NCI-H1417 (cell line): ENCODE measurements around the gene SP8.
A peak's percentile ranks its signal among the peaks of the same experiment; 100 is the strongest.

ENCODE experiments used
- DNase-seq, 3 experiments: peaks; one replicate each; lab custom pipeline; 2025; lab: John Stamatoyannopoulos, UW

Gene SP8

GRCh38 chr7:20794676-20795075 lies 8.0 kb upstream of the SP8 start:
- DNase-seq = peak in 1 of 3 experiments; percentile 55

- DNase-seq = peak in 2 of 3 experiments; percentile 65 to 89
Measured at GRCh38 chr7:20793694-20794394, 7.2 kb upstream of the SP8 start.

- DNase-seq = peak in 2 of 3 experiments; percentile 76 to 92
Measured at GRCh38 chr7:20793248-20793647, 6.6 kb upstream of the SP8 start.

- peak in 2 of 3 experiments; percentile 31 to 74 for DNase-seq
Measured at GRCh38 chr7:20791538-20792434, 5.1 kb upstream of the SP8 start.

GRCh38 chr7:20790375-20790774 lies 3.7 kb upstream of the SP8 start:
- DNase-seq = peak in 2 of 3 experiments; percentile 58 to 86

- peak in 2 of 3 experiments; percentile 47 to 66 for DNase-seq
Measured at GRCh38 chr7:20788420-20788990, 1.8 kb upstream of the SP8 start.

- DNase-seq = peak; percentile 37 to 90 (median 76)
Measured at GRCh38 chr7:20787660-20788419, 1.2 kb upstream of the SP8 start.

- DNase-seq = no peak
Measured at GRCh38 chr7:20786421-20786778, 286 bp downstream of the SP8 start.

GRCh38 chr7:20786049-20786412 lies 655 bp downstream of the SP8 start:
- peak in 1 of 3 experiments; percentile 75 for DNase-seq

- peak; percentile 26 to 91 (median 88) for DNase-seq
Measured at GRCh38 chr7:20785157-20786048, 1.3 kb downstream of the SP8 start.

- peak; percentile 34 to 91 (median 88) for DNase-seq
Measured at GRCh38 chr7:20784388-20785156, 2.1 kb downstream of the SP8 start.

GRCh38 chr7:20783700-20784387 lies 2.8 kb downstream of the SP8 start:
- DNase-seq = peak in 2 of 3 experiments; percentile 85 to 86

- DNase-seq = peak in 2 of 3 experiments; percentile 55 to 85
Measured at GRCh38 chr7:20783125-20783699, 3.5 kb downstream of the SP8 start.

- no peak for DNase-seq
Measured at GRCh38 chr7:20779041-20779440, 7.6 kb downstream of the SP8 start.

GRCh38 chr7:20778063-20778721 lies 8.5 kb downstream of the SP8 start:
- peak in 1 of 3 experiments; percentile 52 for DNase-seq

- no peak for DNase-seq
Measured at GRCh38 chr7:20777377-20778062, 9.2 kb downstream of the SP8 start.

GRCh38 chr7:20776942-20777341 lies 9.7 kb downstream of the SP8 start:
- no peak for DNase-seq
